Spleen (tissue), 11 donors: Measurements from ENCODE around the gene LCMT1. TPM values are rescaled to one million over a fixed set of nuclear protein-coding genes. Genes with fewer than 3 reads are reported as not detected.

Experiments used
- DNase-seq: peaks from one replicate; pipeline ENCODE4 v3.0.0-alpha.2; 2020
- H3K27ac ChIP-seq, 8 donors: fragments of 200-600 bp; sonication (generic) in 7 of 8; 1 replicate in 4 of 8; 2 replicates in 4 of 8; pipeline versions ENCODE4 v1.5.0 to v1.8.0; 2016 to 2021; ENCODE audit warnings: inconsistent platforms in 4 of 8, mild to moderate bottlenecking in 4 of 8, moderate library complexity in 1 of 8
- H3K27me3 ChIP-seq, 7 donors: fragments of 200-600 bp; sonication (generic) in 6 of 7; replicated peaks in 1 of 7; 1 replicate in 4 of 7; 2 replicates in 3 of 7; pipeline versions ENCODE4 v1.5.0 to v1.8.0; 2016 to 2021; ENCODE audit warnings: inconsistent platforms in 3 of 7, mild to moderate bottlenecking in 1 of 7
- H3K36me3 ChIP-seq, 6 donors: fragments of 200-600 bp; sonication (generic) in 5 of 6; 1 replicate in 4 of 6; 2 replicates in 2 of 6; pipeline versions ENCODE4 v1.5.0 to v1.8.0; 2016 to 2021; ENCODE audit warnings: inconsistent platforms in 2 of 6
- H3K4me1 ChIP-seq, 6 donors: fragments of 200-600 bp; sonication (generic) in 5 of 6; 1 replicate in 3 of 6; 2 replicates in 3 of 6; pipeline versions ENCODE4 v1.5.0 to v1.8.0; 2016 to 2021; ENCODE audit warnings: inconsistent platforms in 3 of 6
- H3K4me3 ChIP-seq, 8 donors: fragments of 200-600 bp; sonication (generic) in 7 of 8; 1 replicate in 4 of 8; 2 replicates in 4 of 8; pipeline versions ENCODE4 v1.5.0 to v1.8.0; 2016 to 2021; ENCODE audit warnings: inconsistent platforms in 4 of 8, mild to moderate bottlenecking in 4 of 8, moderate library complexity in 2 of 8
- H3K9me3 ChIP-seq, 8 donors: fragments of 200-600 bp; sonication (generic) in 7 of 8; 1 replicate in 4 of 8; 2 replicates in 4 of 8; pipeline versions ENCODE4 v1.5.0 to v1.8.0; 2016 to 2021; ENCODE audit warnings: inconsistent platforms in 4 of 8
- POLR2A ChIP-seq, 3 donors: fragments of 450-650 bp; IDR thresholded peaks; one replicate each; pipeline ENCODE4 v1.5.1; 2017; ENCODE audit warnings: antibody characterized with exemption in 3 of 3, mild to moderate bottlenecking in 1 of 3
- POLR2AphosphoS5 ChIP-seq, 3 donors: sonication (generic); formaldehyde crosslinking; IDR thresholded peaks; one replicate each; pipeline ENCODE4 v1.5.1; 2017; ENCODE audit warnings: antibody characterized with exemption in 3 of 3
- WGBS, 5 donors: extraction: QIAGEN DNeasy Blood & Tissue Kit in 3 of 5; methylation state at CpG; one replicate each; pipeline versions ENCODE4 v1.1.5 to v1.1.7; 2013 to 2018; 5-methylcytosine and 5-hydroxymethylcytosine counted together
- intact Hi-C: fragments of 100-400 bp; cut with DNase I; formaldehyde crosslinking; loops from one replicate; pipeline ENCODE4 v1.15.0; 2023; ENCODE audit warnings: low total_unique reads
- polyA plus RNA-seq, 3 donors: library from polyadenylated mRNA; stranded (reverse); fragments of 200-250 nt; gene quantifications; one replicate each; pipeline ENCODE4 v1.2.1, GENCODE V29; 2013
- total RNA-seq, 7 donors: library from RNA; depleted of rRNA in 3 of 7; stranded (reverse); fragments of >200 nt in 3 of 7; fragmentation: NEBNext Ultra II Directional in 4 of 7; extraction: Animal tissue kit (Norgen Biotek cat#: 25700) in 4 of 7; gene quantifications; one replicate each; pipeline versions ENCODE4 v1.1.0 to v1.2.1, GENCODE V29; 2016 to 2021
- TF ChIP-seq, protein P1 (sequence below), 11 experiments: fragments of 200-600 bp in 7 of 11; fragments of 450-650 bp in 4 of 11; sonication (generic) in 4 of 11; IDR thresholded peaks in 8 of 11; conservative IDR thresholded peaks in 3 of 11; 1 replicate in 7 of 11; 2 replicates in 4 of 11; pipeline versions ENCODE4 v1.4.0 to v1.8.0; 2016 to 2021; ENCODE audit warnings: antibody characterized with exemption in 11 of 11, inconsistent platforms in 4 of 11, mild to moderate bottlenecking in 1 of 11
- donor health status: healthy with polysubstance abuse.
- donor health status: DM: no; HTN: no; CAD: no; lungs with moderate emphysema.
- donor health status: DM: no; HTN: no; CAD: no.
- donor health status: Bipolar disorder and iron deficiency.
- donor health status: healthy.
- donor health status: DM: no; HTN: no; CAD: no.
- donor health status: DM: yes; HTN: yes; CAD: no.

Gene LCMT1
- total and polyA plus RNA-seq, 10 donors, result 25.1 to 33.3 (median 28.0) TPM

- H3K9me3 ChIP-seq, result no peaks in the 10 kb centered on the region
- intact Hi-C loops, result no loop called here
- TF ChIP-seq, protein P1, sequence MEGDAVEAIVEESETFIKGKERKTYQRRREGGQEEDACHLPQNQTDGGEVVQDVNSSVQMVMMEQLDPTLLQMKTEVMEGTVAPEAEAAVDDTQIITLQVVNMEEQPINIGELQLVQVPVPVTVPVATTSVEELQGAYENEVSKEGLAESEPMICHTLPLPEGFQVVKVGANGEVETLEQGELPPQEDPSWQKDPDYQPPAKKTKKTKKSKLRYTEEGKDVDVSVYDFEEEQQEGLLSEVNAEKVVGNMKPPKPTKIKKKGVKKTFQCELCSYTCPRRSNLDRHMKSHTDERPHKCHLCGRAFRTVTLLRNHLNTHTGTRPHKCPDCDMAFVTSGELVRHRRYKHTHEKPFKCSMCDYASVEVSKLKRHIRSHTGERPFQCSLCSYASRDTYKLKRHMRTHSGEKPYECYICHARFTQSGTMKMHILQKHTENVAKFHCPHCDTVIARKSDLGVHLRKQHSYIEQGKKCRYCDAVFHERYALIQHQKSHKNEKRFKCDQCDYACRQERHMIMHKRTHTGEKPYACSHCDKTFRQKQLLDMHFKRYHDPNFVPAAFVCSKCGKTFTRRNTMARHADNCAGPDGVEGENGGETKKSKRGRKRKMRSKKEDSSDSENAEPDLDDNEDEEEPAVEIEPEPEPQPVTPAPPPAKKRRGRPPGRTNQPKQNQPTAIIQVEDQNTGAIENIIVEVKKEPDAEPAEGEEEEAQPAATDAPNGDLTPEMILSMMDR (IDR thresholded peaks at IDR 0.05 in 8 of 11, conservative IDR thresholded peaks at IDR 0.05 in 3 of 11), result no peak
- TF ChIP-seq POLR2AphosphoS5 (IDR thresholded peaks at IDR 0.05) (no peak), POLR2A (IDR thresholded peaks at IDR 0.05) (no peak)
- H3K27ac ChIP-seq, result no peak overlapping the region
- H3K36me3 ChIP-seq, result no peaks in the 10 kb centered on the region
- peaks cover 0 to 17% (median 8%) of the 10 kb centered on the region in 6 donors for H3K4me1 ChIP-seq
- H3K27me3 ChIP-seq, result no peaks in the 10 kb centered on the region
- H3K4me3 ChIP-seq, result no peak overlapping the region
- DNase-seq, result no peak
- 61 to 72% (median 63%) methylated on average over 8 of the region's 8 CpGs for WGBS, 5 donors
Measured at GRCh38 chr16:25094596-25094995, 16.9 kb upstream of the LCMT1 start.

- no peak for DNase-seq
- 76 to 95% (median 90%) methylated on average over 4 of the region's 4 CpGs for WGBS, 5 donors
- H3K4me1 ChIP-seq, result peaks cover 0 to 17% (median 8%) of the 10 kb centered on the region in 6 donors
Measured at GRCh38 chr16:25095636-25096035, 15.9 kb upstream of the LCMT1 start.

DNA sequence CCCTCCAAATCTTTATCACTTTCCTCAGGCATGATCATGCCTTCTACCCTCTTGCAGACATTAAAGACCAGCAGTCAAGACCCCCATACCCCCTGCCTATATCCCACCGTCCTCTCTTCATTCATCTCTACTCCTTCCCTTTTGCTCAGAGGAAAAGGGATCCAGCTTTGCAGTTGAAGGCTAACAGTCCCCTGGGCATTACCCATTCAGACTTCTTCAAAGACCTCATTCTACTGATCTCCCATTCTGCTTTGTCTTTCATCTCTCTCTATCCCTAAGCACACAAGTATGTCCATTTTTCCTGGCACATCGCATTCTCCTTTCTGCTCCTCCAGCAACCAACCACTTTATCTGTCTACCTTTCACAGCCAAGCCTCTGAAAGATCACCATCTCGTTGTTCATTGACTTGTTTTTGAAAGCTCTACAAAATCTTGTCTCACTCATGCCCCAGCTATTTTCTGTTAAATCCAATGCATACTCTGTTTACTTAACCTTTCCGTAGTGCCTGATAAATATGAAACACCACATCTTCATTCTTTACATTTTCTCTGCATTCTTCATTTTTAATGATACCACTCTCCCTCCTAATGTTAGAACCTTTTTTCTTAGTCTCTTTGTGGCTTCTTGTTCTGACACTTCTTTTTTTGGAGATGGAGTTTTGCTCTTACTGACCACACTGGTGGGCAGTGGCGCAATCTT lies 14.1 kb upstream of the LCMT1 start:
- DNase-seq, result no peak
- WGBS, 5 donors, result 62 to 67% (median 67%) methylated on average over 5 of the region's 5 CpGs
- H3K4me3 ChIP-seq, result no peak overlapping the region
- peaks cover 0 to 17% (median 8%) of the 10 kb centered on the region in 6 donors for H3K4me1 ChIP-seq
- no peak overlapping the region for H3K27ac ChIP-seq
- no peaks in the 10 kb centered on the region for H3K27me3 ChIP-seq
- TF ChIP-seq POLR2AphosphoS5 (IDR thresholded peaks at IDR 0.05), result no peak
- TF ChIP-seq POLR2A (IDR thresholded peaks at IDR 0.05), result no peak
- TF ChIP-seq, protein P1 (IDR thresholded peaks at IDR 0.05 in 8 of 11, conservative IDR thresholded peaks at IDR 0.05 in 3 of 11), result no peak
- H3K9me3 ChIP-seq, result no peaks in the 10 kb centered on the region
- no peaks in the 10 kb centered on the region for H3K36me3 ChIP-seq
- intact Hi-C loops, result no loop called here

More at GRCh38 chr16:25095636-25096035, 15.9 kb upstream of the LCMT1 start:
- Histone ChIP-seq H3K36me3 (no peaks in the 10 kb centered on the region), H3K9me3 (no peaks in the 10 kb centered on the region), H3K27ac (no peak overlapping the region), H3K27me3 (no peaks in the 10 kb centered on the region), H3K4me3 (no peak overlapping the region)
- intact Hi-C loops, result no loop called here
- TF ChIP-seq POLR2AphosphoS5 (IDR thresholded peaks at IDR 0.05) (no peak), POLR2A (IDR thresholded peaks at IDR 0.05) (no peak)
- TF ChIP-seq, protein P1 (IDR thresholded peaks at IDR 0.05 in 8 of 11, conservative IDR thresholded peaks at IDR 0.05 in 3 of 11), result no peak

DNA sequence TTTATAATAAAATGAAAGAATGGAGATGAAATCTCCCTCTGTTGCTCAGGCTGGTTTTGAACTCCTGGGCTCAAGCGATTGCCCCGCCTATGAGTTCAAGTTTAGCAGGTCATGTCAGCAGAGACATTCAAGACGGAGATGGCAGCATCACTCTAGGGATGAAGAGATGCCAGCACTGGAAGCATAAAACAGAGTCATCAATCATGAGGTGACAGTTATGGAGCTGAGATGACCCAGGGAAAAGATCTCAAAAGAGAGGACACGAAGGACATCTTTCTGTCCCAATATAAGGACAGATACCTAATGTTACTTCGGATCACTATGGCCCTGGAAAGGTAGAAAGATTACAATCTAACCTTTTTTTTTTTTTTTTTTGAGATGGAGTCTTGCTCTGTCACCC lies 11.0 kb upstream of the LCMT1 start:
- TF ChIP-seq POLR2AphosphoS5 (IDR thresholded peaks at IDR 0.05), result no peak
- TF ChIP-seq, protein P1 (IDR thresholded peaks at IDR 0.05 in 8 of 11, conservative IDR thresholded peaks at IDR 0.05 in 3 of 11), result no peak
- no peak for TF ChIP-seq POLR2A (IDR thresholded peaks at IDR 0.05)
- no peaks in the 10 kb centered on the region for H3K36me3 ChIP-seq
- WGBS, 5 donors, result 80 to 95% (median 90%) methylated on average over 5 of the region's 5 CpGs
- no peak overlapping the region for H3K27ac ChIP-seq
- no peaks in the 10 kb centered on the region for H3K27me3 ChIP-seq
- intact Hi-C loops, result no loop called here
- no peaks in the 10 kb centered on the region for H3K9me3 ChIP-seq
- no peak for DNase-seq
- no peaks in the 10 kb centered on the region for H3K4me1 ChIP-seq
- H3K4me3 ChIP-seq, result no peak overlapping the region
